HG02588 (cell line): ENCODE measurements around the gene WSB1.
"Not testable (repeated sequence)": the region's sequence is repeated elsewhere in the genome, so short reads cannot be mapped to it uniquely, and the experiment has no call there.

ENCODE experiments used
- ATAC-seq: cut with Tn5 transposase; IDR thresholded peaks from one replicate; pipeline ENCODE4 v1.9.1; 2021; ENCODE audit warnings: mild to moderate bottlenecking, moderate library complexity; ENCODE audit not compliant: unreplicated experiment

The WSB1 gene

GRCh38 chr17:27315322-27315721, 21.4 kb downstream of the WSB1 start:
- no peak for ATAC-seq

GRCh38 chr17:27315796-27316465, 22.0 kb downstream of the WSB1 start:
- ATAC-seq, result no peak

GRCh38 chr17:27318228-27318627, 24.3 kb downstream of the WSB1 start:
- no peak for ATAC-seq

GRCh38 chr17:27318633-27319032, 24.7 kb downstream of the WSB1 start:
- ATAC-seq, result no peak

- ATAC-seq, result no peak
These were observed 25.8 kb downstream of the WSB1 start for GRCh38 chr17:27319541-27320221.

- ATAC-seq, result no peak
These were observed 26.3 kb downstream of the WSB1 start for GRCh38 chr17:27320222-27320560.

- ATAC-seq, result no peak
These were observed 27.5 kb downstream of the WSB1 start for GRCh38 chr17:27321372-27321771.

GRCh38 chr17:27322026-27322425, 28.1 kb downstream of the WSB1 start:
- no peak for ATAC-seq

- no peak for ATAC-seq
These were observed 29.0 kb downstream of the WSB1 start for GRCh38 chr17:27322690-27323508.

- no peak for ATAC-seq
These were observed 29.8 kb downstream of the WSB1 start for GRCh38 chr17:27323538-27324215.

- no peak for ATAC-seq
These were observed 30.9 kb downstream of the WSB1 start for GRCh38 chr17:27324771-27325339.

GRCh38 chr17:27326051-27326450, 32.1 kb downstream of the WSB1 start:
- no peak for ATAC-seq

- ATAC-seq, result no peak
These were observed 32.7 kb downstream of the WSB1 start for GRCh38 chr17:27326585-27326984.

- ATAC-seq, result no peak
These were observed 33.5 kb downstream of the WSB1 start for GRCh38 chr17:27327397-27327796.

GRCh38 chr17:27327871-27328270, 34.0 kb downstream of the WSB1 start:
- ATAC-seq, result no peak

GRCh38 chr17:27328686-27329085, 34.8 kb downstream of the WSB1 start:
- ATAC-seq, result not testable (repeated sequence)

GRCh38 chr17:27329146-27329805, 35.4 kb downstream of the WSB1 start:
- no peak for ATAC-seq

- ATAC-seq, result no peak
These were observed 38.1 kb downstream of the WSB1 start for GRCh38 chr17:27332047-27332393.

- ATAC-seq, result peak; percentile 89
These were observed 38.8 kb downstream of the WSB1 start for GRCh38 chr17:27332485-27333409.
